ACHN (cell line): ENCODE data around the gene SLC40A1.

ENCODE experiments used
- DNase-seq: peaks from one replicate; pipeline ENCODE4 v3.0.0-alpha.2; 2015
- in situ Hi-C: cut with HindIII; loops from 2 replicates; pipeline ENCODE4 v1.10.0; 2017; ENCODE audit warnings: low sequenced_read_pairs, low pct_ligation_motif_present, low pct_unique_long_range_greater_than_20kb

Gene SLC40A1

DNA sequence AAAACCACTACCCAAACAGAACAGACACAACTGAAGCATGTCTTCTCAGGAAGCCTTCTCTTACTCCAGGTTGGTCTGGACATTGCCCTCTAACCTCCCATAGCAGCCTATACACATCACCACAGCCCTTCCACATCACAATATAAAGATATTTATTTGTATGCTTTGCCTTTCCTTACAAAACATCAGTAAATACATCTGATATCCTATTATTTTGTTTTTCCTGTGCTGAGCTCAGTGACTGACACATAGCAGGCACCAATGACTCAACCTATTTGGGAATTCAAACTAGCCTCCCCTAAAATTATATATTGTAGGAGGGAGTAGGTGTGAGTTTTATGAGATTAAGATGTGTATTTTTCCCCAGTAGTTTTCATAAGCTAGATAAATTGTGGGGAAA, 28.8 kb downstream of the SLC40A1 start:
- no peak for DNase-seq
- in situ Hi-C loops, result no loop called here

DNA sequence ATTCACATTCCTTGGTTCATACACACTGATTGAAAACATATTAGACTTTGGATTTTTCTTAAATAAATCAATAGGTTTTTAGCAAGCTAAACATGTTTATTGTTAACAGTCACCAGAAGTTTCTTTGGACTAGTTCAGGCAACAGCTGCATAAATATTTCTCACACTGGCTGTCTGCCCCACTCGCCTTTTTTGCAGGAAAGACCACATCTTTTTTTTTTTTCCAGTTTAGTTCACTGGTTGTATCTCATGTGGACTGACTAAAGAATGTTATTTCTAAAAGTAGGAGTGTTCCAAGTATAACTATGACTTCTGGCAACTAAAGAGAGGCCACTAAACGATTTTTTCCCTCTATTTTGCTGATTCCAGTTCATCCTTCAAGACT, 31.1 kb downstream of the SLC40A1 start:
- DNase-seq, result no peak
- in situ Hi-C loops, result no loop called here

DNA sequence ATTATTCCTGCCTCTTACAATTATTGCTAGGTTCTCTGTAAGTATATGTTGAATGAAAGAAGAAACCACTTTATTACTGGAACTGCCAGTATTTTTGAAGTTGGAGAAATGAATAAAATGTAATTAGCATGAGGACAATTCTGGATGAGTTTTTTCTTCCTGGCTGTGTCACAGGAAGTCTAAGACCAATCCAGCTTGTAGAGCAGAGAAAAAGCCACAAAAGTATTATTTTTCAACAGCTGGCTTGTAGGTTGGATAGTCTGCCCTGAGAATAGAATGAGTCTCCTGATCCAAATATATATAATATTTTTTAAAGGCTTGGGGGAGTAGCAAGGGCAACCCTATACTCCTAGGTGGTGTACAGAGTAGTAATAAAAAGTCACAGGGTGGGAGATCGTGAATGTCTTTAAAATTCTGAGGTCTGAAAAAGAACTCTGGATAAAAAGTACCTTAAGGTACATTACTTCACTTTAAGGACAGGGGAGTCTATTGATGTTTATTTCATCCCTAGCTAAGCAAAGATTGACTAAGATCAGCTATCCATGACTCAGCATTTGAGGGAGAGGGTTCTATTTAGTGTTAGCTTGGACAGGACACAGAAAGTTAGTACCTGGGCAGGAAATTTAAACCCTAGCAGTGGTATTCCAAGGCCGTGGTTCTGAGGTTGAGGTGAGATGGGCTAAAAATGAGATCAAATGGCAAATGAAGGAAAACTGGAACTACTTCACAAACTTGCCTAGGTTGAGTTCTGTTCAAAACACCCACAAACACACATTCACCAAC, 31.7 kb downstream of the SLC40A1 start:
- DNase-seq, result peak; percentile 14
- in situ Hi-C loops, result no loop called here

DNA sequence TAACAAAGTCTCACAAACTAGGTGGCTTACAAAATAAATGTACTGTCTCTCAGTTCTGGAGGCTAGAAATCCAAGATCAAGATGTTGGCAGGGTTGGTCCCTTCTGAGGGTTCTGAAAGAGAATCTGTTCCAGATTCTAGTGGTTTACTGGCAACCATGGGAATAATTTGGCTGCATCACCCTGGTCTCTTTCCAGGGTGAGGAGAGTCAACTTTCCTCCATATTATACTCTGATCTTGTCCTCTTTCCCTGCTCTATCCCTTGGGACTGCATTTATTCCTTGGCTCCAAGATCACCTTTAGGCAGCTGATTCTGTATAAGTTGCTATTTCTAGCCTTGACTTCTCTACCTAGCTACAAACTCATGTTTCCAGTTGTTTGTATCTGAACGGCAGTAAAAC, 35.2 kb downstream of the SLC40A1 start:
- in situ Hi-C loops, result no loop called here
- no peak for DNase-seq

DNA sequence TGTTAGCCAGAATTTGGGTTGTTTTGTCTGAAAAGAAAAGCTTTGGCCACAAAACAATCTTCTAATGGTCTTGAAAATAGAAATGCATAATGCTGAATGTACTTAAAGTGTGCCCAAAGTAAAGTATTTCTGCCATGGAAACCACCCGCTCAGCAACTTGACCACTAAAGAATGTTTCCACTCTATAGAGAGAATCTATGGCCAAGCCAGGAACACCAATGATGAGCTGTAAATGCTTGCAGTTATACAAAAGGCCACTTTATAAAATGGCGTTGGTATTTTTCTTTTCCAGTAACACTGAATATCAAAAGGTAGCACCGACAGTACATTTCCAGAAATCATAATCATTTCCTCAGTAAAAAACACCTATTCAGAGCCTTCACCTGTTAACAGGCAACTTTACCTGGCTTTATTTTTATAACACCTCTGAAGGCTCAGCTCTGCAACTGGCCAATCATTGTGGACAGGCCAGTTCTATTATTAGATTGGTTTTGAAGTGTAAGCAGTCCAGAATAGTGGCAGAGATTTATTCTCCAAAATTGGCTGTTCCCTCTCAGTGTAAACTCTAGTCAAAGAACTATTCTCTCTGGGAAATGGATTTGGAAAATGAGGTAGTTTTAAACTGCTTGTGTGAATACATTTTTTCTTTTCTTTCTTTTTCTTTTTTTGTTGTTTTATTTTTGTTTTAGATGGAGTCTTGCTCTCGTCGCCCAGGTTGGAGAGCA, 36.1 kb downstream of the SLC40A1 start:
- no peak for DNase-seq
- in situ Hi-C loops, result no loop called here

DNA sequence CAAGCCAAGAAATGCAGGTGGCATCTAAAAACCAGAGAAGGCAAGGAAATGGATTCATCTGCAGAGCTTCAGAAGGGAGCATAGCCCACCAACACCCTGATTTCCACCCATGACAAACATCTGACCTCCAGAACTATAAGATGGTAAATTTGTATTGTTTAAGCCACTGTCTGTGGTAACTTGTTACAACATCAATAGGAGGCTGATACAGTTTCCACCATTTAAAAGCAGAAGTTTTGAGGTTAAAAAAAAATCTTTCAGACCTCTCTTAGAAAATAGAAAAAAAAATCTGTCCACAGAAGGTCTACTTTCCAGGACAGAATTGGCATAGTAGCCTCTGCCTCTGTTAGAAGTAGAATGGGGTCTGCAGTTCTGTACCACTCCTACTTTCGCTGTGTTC, 37.2 kb downstream of the SLC40A1 start:
- no peak for DNase-seq
- in situ Hi-C loops, result no loop called here

DNA sequence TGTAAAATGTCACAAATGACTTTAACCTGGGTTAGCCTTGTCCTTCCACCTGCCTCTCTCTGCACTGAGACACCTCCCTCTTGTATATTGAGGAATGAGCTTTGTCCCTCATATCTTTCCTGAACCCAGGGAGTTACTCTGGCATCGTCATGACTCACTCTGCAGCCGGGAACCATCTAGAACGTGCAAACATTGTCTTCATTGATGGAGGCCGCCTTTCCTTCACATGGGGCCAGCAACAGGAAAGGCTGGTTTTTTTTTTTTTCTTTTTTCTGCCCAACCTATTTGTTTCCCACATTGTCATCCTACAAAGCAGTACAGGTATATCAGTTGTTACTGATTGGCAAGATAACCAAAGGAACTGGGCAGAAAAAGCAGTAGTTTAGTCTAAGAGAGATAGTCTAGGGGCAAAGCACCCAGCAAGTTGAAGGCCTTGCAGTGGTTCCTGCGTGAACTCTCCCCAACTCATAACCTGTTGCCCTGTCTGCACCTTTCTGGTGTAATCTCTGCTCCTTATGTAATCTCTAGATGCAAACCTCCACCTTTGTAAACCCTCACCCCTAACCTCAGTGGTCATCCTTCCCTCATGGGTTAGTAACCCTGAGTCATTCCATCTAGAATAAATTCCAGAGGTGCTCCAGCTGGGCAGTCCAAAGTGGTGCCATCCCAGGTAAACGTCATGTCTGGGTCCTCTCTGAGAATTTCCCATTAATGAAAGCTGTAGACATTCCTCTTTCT, 38.3 kb downstream of the SLC40A1 start:
- DNase-seq, result no peak
- in situ Hi-C loops, result no loop called here

DNA sequence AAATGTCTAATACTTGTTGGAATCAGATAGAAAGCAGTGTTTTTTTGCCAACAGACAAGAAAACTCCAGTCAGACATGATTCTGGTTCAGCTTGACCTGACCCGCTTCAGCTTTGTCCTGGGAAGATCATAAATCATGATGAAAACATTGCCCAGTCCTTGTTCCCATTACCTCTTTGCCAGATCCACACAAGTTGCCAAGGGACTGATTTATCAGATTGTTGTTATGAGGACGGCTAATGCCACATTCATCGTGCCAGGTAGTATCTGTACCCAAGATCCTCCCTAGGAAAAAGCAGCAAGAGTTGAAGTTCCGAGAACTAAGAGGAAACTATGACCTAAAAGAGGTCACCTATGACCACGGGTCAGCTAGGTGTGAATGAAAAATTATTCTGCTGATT, 39.0 kb downstream of the SLC40A1 start:
- in situ Hi-C loops, result no loop called here

DNA sequence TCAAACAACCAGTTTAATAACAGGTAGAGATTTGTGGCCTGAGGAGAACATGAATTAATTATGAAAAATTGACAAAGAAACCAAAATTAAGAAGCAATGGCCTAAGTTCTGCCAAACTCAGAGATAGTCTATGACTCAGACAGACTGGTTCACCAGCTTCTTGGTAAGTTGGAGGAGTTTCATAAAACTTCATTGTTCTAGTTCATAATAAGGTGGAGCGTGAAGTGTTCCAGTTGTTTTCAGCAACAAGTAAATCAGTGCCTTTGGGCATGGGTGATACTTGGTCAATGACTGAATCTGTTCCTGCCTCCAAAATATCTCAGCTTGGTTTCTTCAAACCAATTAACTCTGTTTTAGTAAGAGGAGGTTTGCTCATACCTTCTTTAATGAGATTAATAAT, 40.0 kb downstream of the SLC40A1 start:
- in situ Hi-C loops, result no loop called here
- DNase-seq, result no peak

More for the DNA sequence above, 39.0 kb downstream of the SLC40A1 start:
- DNase-seq, result no peak

DNA sequence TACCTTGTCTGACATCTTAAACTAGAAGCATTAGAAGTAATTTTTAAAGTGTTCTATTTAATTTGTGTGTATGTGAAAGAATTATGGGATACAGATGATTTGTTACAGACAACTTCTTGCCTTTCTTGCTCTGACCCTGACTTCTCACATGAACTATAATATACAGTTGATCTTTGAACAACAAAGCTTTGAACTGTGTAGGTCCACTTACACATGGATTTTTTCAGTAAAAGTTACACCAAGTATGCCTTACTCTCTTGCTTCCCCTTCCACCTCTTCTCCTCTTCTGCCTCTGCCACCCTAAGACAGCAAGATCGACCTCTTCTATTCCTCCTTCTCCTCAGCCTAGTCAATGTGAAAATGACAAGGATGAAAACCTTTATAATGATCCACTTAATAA, 42.2 kb downstream of the SLC40A1 start:
- in situ Hi-C loops, result no loop called here
- no peak for DNase-seq

DNA sequence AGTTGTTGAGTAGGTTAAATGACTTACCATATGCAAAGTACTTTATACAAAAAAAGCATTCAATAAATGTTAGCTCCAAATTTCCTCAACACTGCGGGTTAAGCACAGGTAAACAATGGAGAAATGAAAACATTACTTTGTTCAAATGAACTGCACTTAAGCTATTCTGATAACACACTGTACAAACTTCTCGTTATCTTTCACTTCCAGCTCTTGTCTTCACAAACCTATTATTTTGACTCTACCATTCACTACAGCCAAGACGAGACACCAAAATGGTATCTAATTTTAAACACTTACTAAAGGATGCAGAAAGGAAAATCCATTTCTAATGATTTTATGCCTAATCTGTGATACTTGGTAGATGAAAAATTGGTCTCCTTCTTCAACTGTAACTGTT, 43.8 kb downstream of the SLC40A1 start:
- in situ Hi-C loops, result no loop called here
- no peak for DNase-seq

DNA sequence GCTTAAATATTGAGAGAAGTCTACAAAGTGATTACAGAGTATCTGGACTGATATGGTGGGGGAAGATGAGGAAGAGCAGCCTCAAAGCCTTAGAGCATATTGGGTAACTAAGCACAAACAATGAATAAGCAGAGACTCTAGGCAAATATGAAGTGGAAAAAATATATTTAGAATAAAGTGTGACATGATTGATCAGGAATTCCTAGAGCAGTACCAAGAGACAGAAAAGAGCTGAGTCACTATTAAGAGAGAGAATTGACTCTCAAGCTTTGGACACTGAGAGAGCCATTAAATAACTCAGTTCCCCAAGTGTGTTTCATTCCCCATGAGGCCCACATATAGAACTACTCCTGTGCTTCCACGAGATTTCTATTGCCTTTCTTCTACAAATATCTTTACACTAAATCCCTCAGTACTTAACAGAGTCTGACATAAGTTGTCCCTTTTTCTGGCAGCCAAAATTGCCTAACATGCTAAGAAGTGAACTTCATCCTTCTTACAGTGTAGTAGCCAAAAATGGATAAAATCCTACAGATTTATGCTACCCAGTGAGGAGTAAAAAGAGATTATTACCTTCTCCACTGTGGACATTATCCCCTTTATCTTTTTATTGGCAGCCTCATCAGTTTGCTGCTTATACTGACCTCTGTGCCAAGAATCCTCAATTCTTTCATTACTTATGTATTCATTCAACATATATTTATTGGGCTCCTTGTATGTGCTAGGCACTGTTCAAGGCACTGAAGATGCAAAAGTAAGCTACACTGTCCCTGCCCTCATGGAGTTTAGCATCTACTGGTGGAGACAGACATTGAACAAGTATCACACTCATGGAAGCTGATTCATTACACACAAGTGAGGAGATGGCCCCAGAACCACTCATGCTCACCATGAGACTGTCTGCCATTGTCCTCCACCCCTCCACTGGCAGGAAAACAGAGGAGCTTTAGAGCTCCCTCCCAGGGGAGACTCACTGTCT, 45.4 kb downstream of the SLC40A1 start:
- DNase-seq, result peak; percentile 14
- in situ Hi-C loops, result no loop called here

DNA sequence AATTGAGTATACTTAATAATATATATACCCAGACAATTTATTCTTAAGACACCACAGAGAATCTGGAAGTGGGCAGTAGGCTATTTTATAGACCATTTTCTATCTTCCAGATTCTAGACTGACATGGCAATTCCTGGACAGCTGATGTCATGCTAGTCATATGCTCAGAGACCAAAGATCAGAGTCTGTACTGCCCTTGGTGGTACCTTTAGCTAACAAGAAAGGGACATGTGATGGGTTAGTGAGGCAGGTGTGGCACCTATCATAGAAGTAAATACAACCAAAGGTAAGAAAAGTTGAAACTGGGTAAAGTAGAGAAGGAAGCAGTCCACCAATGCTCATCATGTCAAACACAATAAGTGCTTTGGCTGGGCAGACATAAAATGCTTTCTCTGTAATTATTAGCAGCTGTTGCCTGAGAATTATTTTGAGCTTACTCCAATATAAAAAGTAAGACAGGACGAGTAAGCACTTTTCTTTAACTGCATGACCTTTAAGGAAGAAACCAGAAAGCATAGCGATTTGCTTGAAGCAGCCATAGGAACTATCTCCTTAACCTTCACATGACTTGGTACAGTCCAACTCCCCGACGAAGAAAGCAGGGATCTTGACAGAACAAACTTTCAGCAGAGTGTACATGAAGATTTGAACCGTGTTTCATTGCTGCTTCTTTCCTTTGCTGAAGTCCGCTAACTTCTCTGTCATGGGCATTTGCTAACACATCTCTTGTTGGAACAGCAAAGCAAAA, 47.1 kb downstream of the SLC40A1 start:
- in situ Hi-C loops, result no loop called here
- no peak for DNase-seq

DNA sequence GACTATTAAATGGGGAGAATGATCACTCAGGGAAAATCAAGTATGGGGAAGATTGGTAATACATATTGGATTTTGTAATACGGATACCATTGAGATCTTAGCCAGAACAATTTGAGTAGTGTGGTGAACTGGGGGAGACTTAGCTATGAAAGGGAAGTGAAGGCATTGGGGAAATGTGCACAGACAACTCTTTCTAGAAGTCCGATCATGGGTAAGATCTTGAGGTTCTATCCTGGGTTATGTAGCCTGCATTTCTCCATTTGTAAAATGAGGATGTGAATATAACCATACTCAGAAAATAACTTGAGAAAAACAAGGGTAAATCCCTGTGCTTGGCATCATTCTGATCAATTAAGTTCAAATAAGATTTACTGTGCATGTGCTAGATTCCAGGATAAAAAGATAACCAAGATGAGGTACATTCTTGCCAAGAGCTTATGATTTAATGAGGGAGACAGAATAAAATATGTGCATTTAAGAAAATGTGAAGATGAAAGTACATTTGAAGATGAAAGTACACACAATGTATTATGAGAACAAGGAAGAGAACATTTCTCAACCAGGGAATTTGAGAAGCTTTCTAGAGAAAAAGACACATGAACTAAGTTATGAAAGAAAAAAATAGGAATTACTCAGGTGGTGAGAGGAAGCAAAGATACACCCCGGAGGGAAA, 49.5 kb downstream of the SLC40A1 start:
- no peak for DNase-seq
- in situ Hi-C loops, result no loop called here

DNA sequence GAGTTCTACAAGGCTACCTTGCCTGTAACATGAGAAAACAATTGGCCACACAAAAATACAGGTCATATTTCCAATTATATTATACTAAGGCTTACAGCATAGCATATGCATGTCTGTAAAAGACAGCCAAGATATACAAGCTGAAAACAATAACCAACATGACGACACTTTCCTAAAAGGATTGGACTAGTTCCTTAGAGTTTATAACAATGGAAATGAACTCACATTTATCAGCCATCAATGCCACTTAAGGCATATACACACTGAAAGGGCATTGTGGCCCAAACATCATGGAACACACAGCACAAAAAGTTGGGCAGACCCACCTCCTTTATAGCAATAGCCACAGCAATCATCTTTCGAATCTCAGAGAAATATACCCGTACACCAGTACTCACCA, 52.0 kb downstream of the SLC40A1 start:
- DNase-seq, result no peak
- in situ Hi-C loops, result no loop called here

DNA sequence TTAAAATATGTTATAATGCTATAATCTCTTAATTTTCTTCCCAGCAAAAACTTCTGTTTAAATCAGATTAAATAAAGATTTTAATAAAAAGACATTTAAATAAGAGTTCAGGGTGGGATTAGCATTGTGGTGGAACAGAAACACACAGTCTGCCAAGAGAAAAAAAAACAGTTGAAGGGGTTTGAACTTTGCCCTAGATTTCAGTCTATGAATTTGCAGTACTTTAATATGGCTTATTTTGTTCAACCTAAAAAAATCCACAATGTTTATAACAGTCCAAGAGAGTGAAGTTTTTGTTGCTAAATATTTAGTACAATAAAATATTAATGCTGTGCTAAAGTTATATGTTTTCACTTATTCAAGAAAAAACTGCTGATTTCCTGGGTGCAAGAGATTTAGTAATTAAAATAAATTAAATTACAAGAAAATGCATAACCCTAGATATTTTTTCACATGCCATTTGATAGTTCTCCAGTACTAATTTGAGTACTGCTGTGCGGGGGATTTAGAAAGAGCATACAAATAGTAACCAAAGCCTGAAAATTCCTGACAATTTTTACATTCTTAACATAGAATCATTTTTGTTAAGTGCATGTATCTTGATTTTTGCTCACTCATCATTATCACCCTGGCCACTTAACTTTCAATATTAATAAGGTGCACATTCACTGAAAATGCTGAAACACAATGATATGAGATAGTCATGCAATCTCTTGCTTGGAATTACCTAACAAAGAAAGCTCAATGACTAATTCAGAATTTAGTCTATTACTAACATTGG, 52.6 kb downstream of the SLC40A1 start:
- in situ Hi-C loops, result no loop called here
- DNase-seq, result no peak
